8988T (cell line): ENCODE data around the gene MCTP1.
"Not testable (repeated sequence)": the region's sequence is repeated elsewhere in the genome, so short reads cannot be mapped to it uniquely, and the experiment has no call there.

Experiments
- DNase-seq: peaks from one replicate; pipeline ENCODE4 v3.0.0; 2011

The MCTP1 gene

GRCh38 chr5:95251185-95251584, 33.7 kb downstream of the MCTP1 start:
- no peak for DNase-seq

GRCh38 chr5:95244479-95244878, 40.4 kb downstream of the MCTP1 start:
- no peak for DNase-seq

GRCh38 chr5:95241635-95242034, 43.3 kb downstream of the MCTP1 start:
- DNase-seq: no peak

GRCh38 chr5:95241161-95241560, 43.7 kb downstream of the MCTP1 start:
- no peak for DNase-seq

GRCh38 chr5:95238560-95239325, 46.2 kb downstream of the MCTP1 start:
- no peak for DNase-seq

GRCh38 chr5:95237324-95237723, 47.6 kb downstream of the MCTP1 start:
- DNase-seq: no peak

GRCh38 chr5:95235439-95235982, 49.4 kb downstream of the MCTP1 start:
- DNase-seq: no peak

- no peak for DNase-seq
Observed at GRCh38 chr5:95229646-95230045, 55.2 kb downstream of the MCTP1 start.

- no peak for DNase-seq
Observed at GRCh38 chr5:95224701-95225459, 60.0 kb downstream of the MCTP1 start.

- no peak for DNase-seq
Observed at GRCh38 chr5:95223566-95224258, 61.2 kb downstream of the MCTP1 start.

GRCh38 chr5:95222836-95223235, 62.1 kb downstream of the MCTP1 start:
- DNase-seq: no peak

- no peak for DNase-seq
Observed at GRCh38 chr5:95221234-95221633, 63.7 kb downstream of the MCTP1 start.

GRCh38 chr5:95220381-95220780, 64.5 kb downstream of the MCTP1 start:
- DNase-seq: no peak

GRCh38 chr5:95219411-95219810, 65.5 kb downstream of the MCTP1 start:
- DNase-seq: no peak

- DNase-seq: no peak
Observed at GRCh38 chr5:95217881-95218280, 67.0 kb downstream of the MCTP1 start.

GRCh38 chr5:95217351-95217750, 67.5 kb downstream of the MCTP1 start:
- DNase-seq: no peak

- no peak for DNase-seq
Observed at GRCh38 chr5:95216136-95216955, 68.5 kb downstream of the MCTP1 start.

- not testable (repeated sequence) for DNase-seq
Observed at GRCh38 chr5:95207811-95208210, 77.1 kb downstream of the MCTP1 start.

GRCh38 chr5:95194856-95195255, 90.0 kb downstream of the MCTP1 start:
- DNase-seq: no peak

GRCh38 chr5:95191330-95191729, 93.6 kb downstream of the MCTP1 start:
- no peak for DNase-seq

GRCh38 chr5:95184924-95185323, 100.0 kb downstream of the MCTP1 start:
- no peak for DNase-seq

- no peak for DNase-seq
Observed at GRCh38 chr5:95181644-95182043, 103.2 kb downstream of the MCTP1 start.
